Liver (tissue), 5 donors: ENCODE measurements around the gene NKAPD1. TPM values are rescaled to one million over a fixed set of nuclear protein-coding genes. Genes with fewer than 3 reads are reported as not detected.

Experiments
- polyA plus RNA-seq, 2 donors: library from polyadenylated mRNA; stranded (reverse) in 1 of 2; unstranded in 1 of 2; fragments of 200-250 nt in 1 of 2; fragments of >200 nt in 1 of 2; fragmentation: Nextera tagmentation in 1 of 2; extraction: Ambion mirVana in 1 of 2; gene quantifications; one replicate each; pipeline versions ENCODE4 v1.2.1 to v1.2.3, GENCODE V29; 2013 to 2015
- small RNA-seq: library from RNA; depleted of rRNA; stranded (forward); fragments of <200 nt; gene quantifications from one replicate; pipeline ENCODE3, GENCODE V24; 2014
- total RNA-seq, 2 donors: library from RNA; depleted of rRNA; stranded (reverse); fragments of >200 nt; gene quantifications; one replicate each; pipeline ENCODE4 v1.2.3, GENCODE V29; 2014
- donor health status: healthy.
- donor health status: healthy.
- donor health status: healthy.

The NKAPD1 gene
- total and polyA plus RNA-seq, 4 donors = 5.3 to 11.2 (median 7.4) TPM

Small RNA genes within 50 kb of the gene (small RNA-seq; reads per million reads assigned to genes)
- gene AP000907.3 (not detected), gene RNU6-893P (not detected)

Other genes starting within 250 kb of the NKAPD1 start
- gene ALG9, start 202.7 kb upstream of the NKAPD1 start, total RNA-seq = 10 to 100 TPM; 25.5 to 36.3 TPM
- 10 to 100 TPM; 13.7 to 14.9 TPM for gene ALG9, start 202.7 kb upstream of the NKAPD1 start, polyA plus RNA-seq
- gene FDXACB1, start 195.1 kb upstream of the NKAPD1 start, total RNA-seq = 1 to 10 TPM; 1.3 to 2.3 TPM
- 1 to 10 TPM in 1 of 2 donors, under 1 TPM in 1; 0.95 to 1.3 TPM for gene FDXACB1, start 195.1 kb upstream of the NKAPD1 start, polyA plus RNA-seq
- 1 to 10 TPM; 6.2 to 8.2 TPM for gene CFAP68, start 194.8 kb upstream of the NKAPD1 start, total RNA-seq
- gene CFAP68, start 194.8 kb upstream of the NKAPD1 start, polyA plus RNA-seq = 10 to 100 TPM; 19.3 to 27.8 TPM
- 1 to 10 TPM in 1 of 2 donors, under 1 TPM in 1; 0.33 to 2.6 TPM for gene CRYAB, start 162.5 kb upstream of the NKAPD1 start, total RNA-seq
- gene CRYAB, start 162.5 kb upstream of the NKAPD1 start, polyA plus RNA-seq = 1 to 10 TPM; 4.7 to 8.6 TPM
- under 1 TPM in 1 of 2 donors, not detected in 1; 0.14 TPM for gene HSPB2, start 161.6 kb upstream of the NKAPD1 start, total RNA-seq
- gene HSPB2, start 161.6 kb upstream of the NKAPD1 start, polyA plus RNA-seq = under 1 TPM; 0.61 to 0.85 TPM
- gene C11orf52, start 155.4 kb upstream of the NKAPD1 start, total RNA-seq = 1 to 10 TPM; 4.2 to 5.1 TPM
- gene C11orf52, start 155.4 kb upstream of the NKAPD1 start, polyA plus RNA-seq = 10 to 100 TPM in 1 of 2 donors, 1 to 10 TPM in 1; 9.6 to 10.9 TPM
- gene DIXDC1, start 137.0 kb upstream of the NKAPD1 start, total RNA-seq = 10 to 100 TPM in 1 of 2 donors, 1 to 10 TPM in 1; 7.3 to 12.5 TPM
- gene DIXDC1, start 137.0 kb upstream of the NKAPD1 start, polyA plus RNA-seq = 1 to 10 TPM; 2.8 to 4.1 TPM
- gene DLAT, start 48.9 kb upstream of the NKAPD1 start, total RNA-seq = 10 to 100 TPM; 15.6 to 16.3 TPM
- gene DLAT, start 48.9 kb upstream of the NKAPD1 start, polyA plus RNA-seq = 10 to 100 TPM in 1 of 2 donors, 1 to 10 TPM in 1; 8.8 to 10.8 TPM
- under 1 TPM; 0.25 to 0.42 TPM for gene PIH1D2, start 282 bp upstream of the NKAPD1 start, total RNA-seq
- under 1 TPM; 0.43 to 0.52 TPM for gene PIH1D2, start 282 bp upstream of the NKAPD1 start, polyA plus RNA-seq
- gene TIMM8B, start 12.5 kb downstream of the NKAPD1 start, total RNA-seq = 10 to 100 TPM; 23.4 to 80.0 TPM
- 100 to 1,000 TPM in 1 of 2 donors, 10 to 100 TPM in 1; 77.5 to 108 TPM for gene TIMM8B, start 12.5 kb downstream of the NKAPD1 start, polyA plus RNA-seq
- 100 to 1,000 TPM; 154 to 164 TPM for gene SDHD, start 12.6 kb downstream of the NKAPD1 start, total RNA-seq
- 100 to 1,000 TPM; 190 to 277 TPM for gene SDHD, start 12.6 kb downstream of the NKAPD1 start, polyA plus RNA-seq
- 1 to 10 TPM; 3.8 to 5.2 TPM for gene IL18, start 89.8 kb downstream of the NKAPD1 start, total RNA-seq
- gene IL18, start 89.8 kb downstream of the NKAPD1 start, polyA plus RNA-seq = 1 to 10 TPM; 3.0 to 3.3 TPM
- gene TEX12, start 93.1 kb downstream of the NKAPD1 start, total RNA-seq = under 1 TPM in 1 of 2 donors, not detected in 1; 0.42 TPM
- under 1 TPM; 0.07 to 0.29 TPM for gene TEX12, start 93.1 kb downstream of the NKAPD1 start, polyA plus RNA-seq
- gene BCO2, start 101.2 kb downstream of the NKAPD1 start, total RNA-seq = 100 to 1,000 TPM in 1 of 2 donors, under 1 TPM in 1; 0.70 to 190 TPM
- gene BCO2, start 101.2 kb downstream of the NKAPD1 start, polyA plus RNA-seq = 100 to 1,000 TPM in 1 of 2 donors, 10 to 100 TPM in 1; 24.4 to 133 TPM
- gene PTS, start 152.1 kb downstream of the NKAPD1 start, total RNA-seq = 10 to 100 TPM; 11.3 to 59.5 TPM
- 100 to 1,000 TPM in 1 of 2 donors, 10 to 100 TPM in 1; 39.6 to 106 TPM for gene PTS, start 152.1 kb downstream of the NKAPD1 start, polyA plus RNA-seq
- gene PLET1, start 186.6 kb downstream of the NKAPD1 start, total RNA-seq = not detected
- not detected for gene PLET1, start 186.6 kb downstream of the NKAPD1 start, polyA plus RNA-seq